HEK293T (cell line): ENCODE data around the gene AKAP11.

Experiments used
- CTCF ChIA-PET: fragments of 350-600 bp; formaldehyde crosslinking; extraction: SDS; loops from one replicate; lab custom pipeline; 2021; ENCODE audit warnings: antibody characterized with exemption, inconsistent platforms; lab: Yijun Ruan, JAX
- POLR2A ChIA-PET: fragments of 350-600 bp; formaldehyde crosslinking; extraction: SDS; loops from one replicate; lab custom pipeline; 2020; ENCODE audit warnings: antibody characterized with exemption, inconsistent platforms; lab: Yijun Ruan, JAX
- DNase-seq: peaks from one replicate; pipeline ENCODE4 v3.0.0; 2012; ENCODE audit warnings: mixed read lengths; ENCODE audit errors: extremely low spot score
- ARNT ChIP-seq: fragments of 450-650 bp; IDR thresholded peaks from 2 replicates; pipeline ENCODE4 v1.6.1; 2017; ENCODE audit warnings: mild to moderate bottlenecking
- BHLHE40 ChIP-seq: fragments of 450-650 bp; IDR thresholded peaks from 2 replicates; pipeline ENCODE4 v1.6.1; 2016; ENCODE audit warnings: mild to moderate bottlenecking, moderate library complexity, borderline replicate concordance
- CTBP1 ChIP-seq: fragments of 450-650 bp; IDR thresholded peaks from 2 replicates; pipeline ENCODE4 v1.6.1; 2016; ENCODE audit warnings: borderline replicate concordance
- ELF4 ChIP-seq: fragments of 450-650 bp; IDR thresholded peaks from 2 replicates; pipeline ENCODE4 v1.6.1; 2017; ENCODE audit warnings: antibody characterized with exemption
- FOXA1 ChIP-seq: fragments of 450-650 bp; IDR thresholded peaks from 2 replicates; pipeline ENCODE4 v1.6.1; 2016; ENCODE audit warnings: mild to moderate bottlenecking
- FOXK2 ChIP-seq: fragments of 450-650 bp; IDR thresholded peaks from 2 replicates; pipeline ENCODE4 v1.6.1; 2016; ENCODE audit warnings: mild to moderate bottlenecking
- FOXM1 ChIP-seq: fragments of 450-650 bp; IDR thresholded peaks from 2 replicates; pipeline ENCODE4 v1.6.1; 2017; ENCODE audit warnings: mild to moderate bottlenecking, borderline replicate concordance
- HDGF ChIP-seq: fragments of 450-650 bp; IDR thresholded peaks from 2 replicates; pipeline ENCODE4 v1.6.1; 2017; ENCODE audit warnings: antibody characterized with exemption, borderline replicate concordance
- L3MBTL2 ChIP-seq: fragments of 450-650 bp; conservative IDR thresholded peaks from 2 replicates; pipeline ENCODE4 v1.6.1; 2016; ENCODE audit warnings: mild to moderate bottlenecking
- LEF1 ChIP-seq: fragments of 450-650 bp; IDR thresholded peaks from 2 replicates; pipeline ENCODE4 v1.6.1; 2017; ENCODE audit warnings: mild to moderate bottlenecking, borderline replicate concordance
- NFRKB ChIP-seq: fragments of 450-650 bp; IDR thresholded peaks from 2 replicates; pipeline ENCODE4 v1.6.1; 2016; ENCODE audit warnings: mild to moderate bottlenecking, moderate library complexity
- PKNOX1 ChIP-seq: fragments of 450-650 bp; IDR thresholded peaks from 2 replicates; pipeline ENCODE4 v1.6.1; 2016
- SP1 ChIP-seq: fragments of 450-650 bp; IDR thresholded peaks from 2 replicates; pipeline ENCODE4 v1.6.1; 2017
- SUZ12 ChIP-seq: fragments of 450-650 bp; IDR thresholded peaks from 2 replicates; pipeline ENCODE4 v1.6.1; 2016; ENCODE audit warnings: mild to moderate bottlenecking
- TARDBP ChIP-seq: fragments of 450-650 bp; IDR thresholded peaks from 2 replicates; pipeline ENCODE4 v1.6.1; 2016
- ZNF384 ChIP-seq: fragments of 450-650 bp; IDR thresholded peaks from 2 replicates; pipeline ENCODE4 v1.6.1; 2016

AKAP11 gene

GRCh38 chr13:42232671-42233070, 39.3 kb upstream of the AKAP11 start:
- ChIA-PET POLR2A (no interaction called here), CTCF (interaction anchor here (0.7 kb wide), 1 partner anchor 822 kb away, joined by 5 read pairs; no protein-coding TSS in a partner anchor)
- no peak for TF ChIP-seq TARDBP
- no peak for DNase-seq

- ChIA-PET POLR2A (no interaction called here), CTCF (interaction anchor here (0.6 to 0.8 kb wide), 2 partner anchors 155 to 984 kb away, joined by 3 to 5 read pairs; no protein-coding TSS in a partner anchor)
- no peak for DNase-seq
- TF ChIP-seq SP1, result no peak
Measured at GRCh38 chr13:42233726-42234125, 38.2 kb upstream of the AKAP11 start.

GRCh38 chr13:42239161-42239560, 32.8 kb upstream of the AKAP11 start:
- ChIA-PET CTCF (no interaction called here), POLR2A (no interaction called here)
- no peak for TF ChIP-seq SP1
- TF ChIP-seq TARDBP, result no peak
- TF ChIP-seq NFRKB, result no peak
- TF ChIP-seq PKNOX1, result no peak
- TF ChIP-seq FOXK2, result no peak
- TF ChIP-seq SUZ12, result no peak
- TF ChIP-seq FOXA1, result no peak
- no peak for TF ChIP-seq LEF1
- TF ChIP-seq FOXM1, result no peak
- TF ChIP-seq L3MBTL2, result no peak
- no peak for TF ChIP-seq ARNT
- TF ChIP-seq HDGF, result no peak
- TF ChIP-seq BHLHE40, result no peak
- TF ChIP-seq ELF4, result no peak
- TF ChIP-seq ZNF384, result no peak
- DNase-seq, result no peak

- POLR2A ChIA-PET, result no interaction called here
- DNase-seq, result no peak
- TF ChIP-seq LEF1 (no peak), FOXM1 (no peak), FOXK2 (no peak), ELF4 (no peak), SP1 (no peak), HDGF (no peak), SUZ12 (no peak), L3MBTL2 (no peak)
- CTCF ChIA-PET, result no interaction called here
Measured at GRCh38 chr13:42239644-42240043, 32.3 kb upstream of the AKAP11 start.

GRCh38 chr13:42246541-42246940, 25.4 kb upstream of the AKAP11 start:
- DNase-seq, result no peak
- TF ChIP-seq SUZ12, result no peak
- TF ChIP-seq NFRKB, result no peak
- TF ChIP-seq CTBP1, result no peak
- no peak for TF ChIP-seq ZNF384
- no peak for TF ChIP-seq PKNOX1
- no peak for TF ChIP-seq ARNT
- TF ChIP-seq SP1, result no peak
- TF ChIP-seq FOXA1, result no peak
- TF ChIP-seq LEF1, result no peak
- no peak for TF ChIP-seq L3MBTL2
- no peak for TF ChIP-seq TARDBP
- CTCF ChIA-PET, result no interaction called here
- POLR2A ChIA-PET, result no interaction called here

- POLR2A ChIA-PET, result no interaction called here
- CTCF ChIA-PET, result no interaction called here
- no peak for TF ChIP-seq HDGF
- no peak for TF ChIP-seq FOXM1
- TF ChIP-seq CTBP1, result no peak
- no peak for TF ChIP-seq PKNOX1
- TF ChIP-seq TARDBP, result no peak
- TF ChIP-seq FOXA1, result no peak
- TF ChIP-seq LEF1, result no peak
- no peak for TF ChIP-seq BHLHE40
- TF ChIP-seq L3MBTL2, result no peak
- no peak for TF ChIP-seq ARNT
- no peak for TF ChIP-seq SP1
- no peak for TF ChIP-seq SUZ12
- no peak for TF ChIP-seq ZNF384
- TF ChIP-seq ELF4, result no peak
Measured at GRCh38 chr13:42247883-42248282, 24.1 kb upstream of the AKAP11 start.

GRCh38 chr13:42255886-42256285, 16.1 kb upstream of the AKAP11 start:
- ChIA-PET CTCF (no interaction called here), POLR2A (no interaction called here)

More at GRCh38 chr13:42247883-42248282, 24.1 kb upstream of the AKAP11 start:
- no peak for DNase-seq

More at GRCh38 chr13:42255886-42256285, 16.1 kb upstream of the AKAP11 start:
- no peak for DNase-seq
- no peak for TF ChIP-seq PKNOX1
- TF ChIP-seq NFRKB, result no peak
- no peak for TF ChIP-seq FOXM1
- no peak for TF ChIP-seq HDGF
- no peak for TF ChIP-seq TARDBP
